Esophagus squamous epithelium (tissue), 4 donors: ENCODE measurements around the gene TMEM108.

ENCODE experiments used
- CTCF ChIP-seq, 6 experiments: fragments of 450-650 bp in 4 of 6; fragments of 200-600 bp in 2 of 6; sonication (generic) in 2 of 6; IDR thresholded peaks; one replicate each; pipeline ENCODE4 v1.5.1; 2016 to 2019; ENCODE audit warnings: antibody characterized with exemption in 6 of 6, mild to moderate bottlenecking in 4 of 6, moderate library complexity in 4 of 6
- POLR2A ChIP-seq, 4 donors: fragments of 450-650 bp; IDR thresholded peaks; one replicate each; pipeline ENCODE4 v1.6.1; 2017; ENCODE audit warnings: antibody characterized with exemption in 4 of 4, mild to moderate bottlenecking in 4 of 4, moderate library complexity in 3 of 4

GRCh38 chr3:133413161-133414020 is 375.2 kb downstream of the TMEM108 start:
- no peak for TF ChIP-seq CTCF (IDR thresholded peaks at IDR 0.05)
- no peak for TF ChIP-seq POLR2A (IDR thresholded peaks at IDR 0.05)
